GM19025 (cell line): ENCODE measurements around the gene IGF1R.

Experiments used
- ATAC-seq: cut with Tn5 transposase; IDR thresholded peaks from one replicate; pipeline ENCODE4 v1.9.1; 2021; ENCODE audit warnings: mild to moderate bottlenecking, low read depth, moderate library complexity; ENCODE audit not compliant: unreplicated experiment

Gene IGF1R

DNA sequence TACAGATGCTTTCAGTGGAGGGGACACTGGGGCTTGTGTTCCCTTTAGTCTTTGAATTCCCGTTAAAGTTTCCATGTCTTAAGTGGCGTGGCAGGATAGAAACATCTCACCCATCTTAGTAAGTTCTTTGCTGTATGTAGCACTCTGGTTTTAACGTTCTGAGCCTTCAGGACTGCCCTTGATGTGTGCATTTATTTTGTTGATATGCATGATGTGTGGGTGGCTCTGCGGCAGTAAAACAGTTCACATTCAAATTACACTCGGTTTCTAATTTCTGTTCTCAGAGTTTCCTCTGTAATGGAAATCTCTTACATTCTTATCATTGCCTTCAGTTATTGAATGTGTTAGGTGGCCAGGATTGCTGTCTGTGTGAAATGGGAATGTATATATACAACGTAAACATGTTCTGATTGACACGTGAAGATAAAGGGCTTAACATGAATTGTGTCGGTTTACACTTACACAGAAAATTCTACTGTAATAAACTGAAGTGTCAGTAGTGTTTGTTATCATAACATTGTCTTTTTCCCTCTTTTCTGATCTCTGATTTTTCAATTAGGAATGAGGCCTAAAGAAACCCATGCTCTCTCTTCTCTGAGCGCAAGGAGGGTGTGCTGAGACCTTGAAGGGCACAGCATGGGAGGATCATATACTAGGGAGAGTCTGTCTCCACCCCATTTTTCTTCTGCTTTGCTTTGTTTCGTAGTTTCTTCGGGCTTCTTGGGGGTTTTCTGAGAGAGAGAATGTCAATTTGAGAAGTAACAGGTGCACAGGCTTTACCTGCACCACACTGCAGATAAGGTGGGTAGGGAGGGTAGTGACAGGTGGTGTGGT, 51.5 kb downstream of the IGF1R start:
- ATAC-seq, result no peak

DNA sequence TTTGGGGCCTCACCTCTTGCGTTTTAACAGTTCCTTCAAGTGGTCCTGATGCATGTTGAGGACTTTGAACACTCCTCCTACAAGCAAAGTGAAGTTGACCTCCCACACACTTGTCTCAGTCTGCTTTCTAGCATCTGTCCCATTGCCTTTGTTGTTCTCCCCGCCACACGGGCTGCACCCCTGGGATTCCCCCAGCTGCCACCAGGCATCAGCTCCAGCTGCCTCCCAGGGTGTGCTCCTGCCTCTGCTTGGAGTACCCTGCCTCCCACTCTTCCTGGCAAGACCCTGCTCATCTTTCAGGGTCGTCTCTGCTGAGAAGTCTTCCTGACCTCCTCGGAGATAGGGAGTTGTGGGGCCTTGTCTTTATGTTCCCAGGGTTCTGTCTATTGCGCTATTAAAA, 52.2 kb downstream of the IGF1R start:
- ATAC-seq, result no peak

- ATAC-seq, result no peak
Measured at GRCh38 chr15:98703126-98703685, 54.9 kb downstream of the IGF1R start.

- no peak for ATAC-seq
Measured at GRCh38 chr15:98705070-98705469, 56.7 kb downstream of the IGF1R start.

- ATAC-seq, result no peak
Measured at GRCh38 chr15:98706387-98706786, 58.0 kb downstream of the IGF1R start.

DNA sequence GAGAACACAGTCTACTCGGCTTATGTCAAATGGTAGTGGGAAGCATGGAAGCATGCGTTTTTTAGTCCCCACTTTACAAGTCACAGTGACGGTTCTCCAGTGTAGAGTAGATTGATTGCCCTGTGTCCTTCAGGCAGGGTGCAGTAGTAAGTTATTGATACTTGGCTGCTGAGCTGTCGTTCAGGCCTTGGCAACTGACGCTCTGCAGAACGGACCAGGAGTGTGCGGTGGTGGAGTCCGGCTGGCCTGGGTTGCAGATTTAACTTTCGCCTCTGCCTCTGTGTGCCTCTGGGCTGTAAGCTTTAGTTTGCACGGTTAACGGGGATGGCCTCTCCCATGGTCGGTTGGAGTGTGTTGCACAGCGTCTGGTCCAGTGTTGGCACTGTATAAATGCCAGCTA, 58.6 kb downstream of the IGF1R start:
- no peak for ATAC-seq

GRCh38 chr15:98708037-98708590, 59.8 kb downstream of the IGF1R start:
- no peak for ATAC-seq

- ATAC-seq, result no peak
Measured at GRCh38 chr15:98711810-98712209, 63.5 kb downstream of the IGF1R start.

GRCh38 chr15:98712845-98713584, 64.7 kb downstream of the IGF1R start:
- no peak for ATAC-seq

DNA sequence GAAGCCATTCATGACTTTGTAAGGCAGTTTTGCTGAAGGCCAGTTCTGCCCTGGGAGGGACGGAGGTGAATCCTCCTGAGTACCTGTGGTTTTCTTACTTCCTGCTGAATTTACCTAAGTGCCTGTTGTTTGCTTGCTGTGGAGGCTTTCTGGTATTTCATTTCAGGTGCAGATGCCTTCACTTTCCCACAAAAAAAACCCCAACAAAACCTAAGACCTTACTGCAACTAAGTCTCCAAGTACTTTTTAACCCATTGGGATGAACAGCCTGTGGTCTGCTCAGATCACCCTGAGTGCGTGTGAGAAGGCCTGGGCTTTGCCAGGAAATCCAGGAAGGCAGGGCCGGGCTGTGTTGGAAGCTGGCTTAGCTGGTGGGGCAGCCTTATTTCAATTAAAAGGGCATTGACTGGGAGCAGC, 65.3 kb downstream of the IGF1R start:
- ATAC-seq, result no peak

DNA sequence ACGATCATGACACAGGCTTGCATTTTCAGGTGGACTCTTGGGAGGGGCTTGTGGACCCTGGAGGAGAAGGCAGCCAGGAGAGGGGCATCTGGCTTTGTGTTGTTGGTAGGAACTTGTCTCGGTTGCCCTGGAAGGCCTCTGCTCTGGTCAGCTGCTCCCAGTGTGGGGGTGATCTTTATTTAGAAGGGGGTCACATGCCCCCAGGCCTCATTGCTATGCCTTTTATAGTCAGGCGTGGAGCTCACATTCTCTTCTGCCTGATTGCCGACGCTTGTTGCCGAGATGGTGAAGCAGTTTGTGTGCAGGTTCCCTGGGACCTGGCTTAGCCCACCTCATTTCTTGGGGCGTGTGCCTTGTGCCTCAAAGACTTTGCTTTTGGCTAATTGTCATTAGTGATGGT, 66.6 kb downstream of the IGF1R start:
- no peak for ATAC-seq

DNA sequence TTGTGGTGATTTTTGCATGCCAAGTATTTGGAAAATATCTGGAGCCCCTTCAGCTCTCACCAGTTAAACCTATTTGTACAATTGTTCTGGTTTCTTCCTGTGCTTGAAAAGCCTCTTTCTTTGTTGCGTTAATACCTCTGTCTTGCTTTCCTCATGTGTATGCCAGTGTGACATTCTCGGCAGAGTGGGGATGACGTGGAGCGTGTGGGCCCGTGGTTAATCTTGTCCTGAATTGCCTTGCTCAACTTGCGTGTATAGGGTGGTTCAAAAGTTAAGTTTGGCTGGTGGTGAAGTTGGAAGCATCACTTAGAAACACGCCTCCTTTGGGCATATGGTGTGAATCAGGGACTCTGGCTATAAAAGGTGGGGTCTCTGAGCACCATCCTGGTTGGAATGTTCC, 67.1 kb downstream of the IGF1R start:
- ATAC-seq, result no peak

GRCh38 chr15:98715890-98716443, 67.6 kb downstream of the IGF1R start:
- no peak for ATAC-seq

DNA sequence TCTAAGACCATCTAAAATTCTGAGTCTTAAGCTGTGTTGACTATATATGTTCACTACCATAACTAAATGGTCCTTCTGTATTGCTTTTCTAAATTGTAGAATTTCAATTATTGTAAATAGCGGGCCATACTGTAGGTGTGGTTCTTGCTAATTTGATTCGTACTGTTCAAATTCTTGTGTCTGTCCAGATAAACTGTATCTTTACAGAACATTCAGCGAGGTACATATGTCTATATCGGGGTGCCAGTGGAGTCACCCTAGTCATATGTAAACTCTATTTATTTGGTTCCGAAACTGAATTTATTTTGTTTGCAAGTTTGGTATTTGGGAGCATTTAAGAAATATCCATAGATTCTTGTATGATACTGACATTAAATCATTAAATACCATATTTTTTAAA, 69.0 kb downstream of the IGF1R start:
- no peak for ATAC-seq

DNA sequence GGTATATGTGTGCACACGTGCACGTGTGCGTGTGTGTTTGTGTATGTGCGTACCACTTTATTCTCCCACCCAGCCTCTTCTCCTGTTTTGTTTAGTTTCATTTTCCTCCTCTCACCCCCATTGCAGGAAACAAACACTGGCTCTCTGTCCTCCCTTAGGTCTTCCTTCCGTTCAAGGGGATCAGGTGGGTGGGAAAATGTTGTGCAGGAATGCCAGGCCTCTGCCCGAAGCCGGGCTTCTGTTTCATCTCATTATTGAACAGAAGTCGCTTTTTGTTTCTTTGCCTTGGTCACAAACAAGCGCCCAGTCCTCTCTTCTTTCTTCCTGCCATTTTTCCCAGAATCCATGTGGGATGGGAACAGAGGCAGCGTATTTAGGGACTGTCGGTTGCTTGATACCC, 69.6 kb downstream of the IGF1R start:
- no peak for ATAC-seq

DNA sequence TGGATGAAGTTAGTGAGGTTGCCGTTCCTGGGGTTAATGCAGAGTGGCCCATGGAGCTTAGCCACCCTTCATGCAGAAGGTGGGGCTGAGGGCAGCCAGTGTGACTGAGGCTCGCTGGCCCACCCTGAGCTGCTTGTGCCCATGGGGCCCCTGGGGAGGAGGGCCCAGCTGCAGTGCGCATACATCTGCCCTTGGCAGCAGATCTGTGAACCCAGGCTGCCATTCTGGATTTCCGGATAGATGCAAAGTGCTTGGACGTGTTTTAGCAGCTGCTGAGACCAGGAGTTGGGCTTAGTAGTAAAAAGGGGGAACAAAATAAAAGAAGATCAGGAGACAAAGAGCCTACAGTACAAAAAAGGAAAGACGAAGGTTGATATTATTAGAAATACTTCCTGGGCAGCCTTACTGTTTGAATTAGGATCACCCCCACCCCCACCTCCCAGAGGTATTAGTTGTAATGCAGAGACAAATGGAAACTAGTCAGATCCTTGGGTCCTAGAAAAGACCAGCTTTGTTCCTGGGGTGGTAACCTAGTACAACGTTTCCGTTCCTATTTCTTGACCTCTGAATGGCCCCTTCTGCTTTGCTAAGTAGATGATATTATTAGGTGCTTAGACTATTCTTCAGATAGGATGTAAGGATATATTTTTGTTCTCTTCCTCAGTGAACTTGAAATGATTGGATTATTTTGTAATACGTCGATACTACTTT, 70.2 kb downstream of the IGF1R start:
- no peak for ATAC-seq

DNA sequence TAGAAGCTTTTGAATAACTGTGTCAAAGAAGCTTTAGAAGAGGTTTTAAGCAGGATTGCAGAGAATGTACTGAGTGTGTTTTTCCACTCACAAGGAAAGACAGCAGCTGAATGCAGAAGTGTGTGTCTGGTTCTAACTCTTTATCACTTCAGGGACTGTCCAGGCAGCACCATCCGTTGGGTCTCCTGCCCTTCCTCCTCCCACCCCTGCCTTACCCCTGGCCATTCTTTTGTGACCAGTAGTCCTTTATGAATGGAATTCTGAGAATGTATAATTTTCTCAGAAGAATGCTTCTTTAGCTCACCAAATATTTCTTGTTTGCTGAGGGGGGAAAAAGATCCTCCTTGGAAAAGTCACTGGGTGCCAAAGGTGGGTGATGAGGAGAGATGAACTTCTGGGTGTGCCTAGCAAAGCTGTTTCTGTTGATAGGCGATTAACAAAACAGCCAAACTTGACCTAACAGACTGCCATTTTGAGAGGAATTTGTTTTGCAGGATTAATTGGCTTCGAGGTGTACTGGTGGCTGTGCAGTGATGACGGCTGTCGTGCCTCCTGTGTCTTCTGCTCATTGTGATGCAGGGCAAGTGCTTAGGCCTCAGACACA, 70.9 kb downstream of the IGF1R start:
- no peak for ATAC-seq

GRCh38 chr15:98720031-98720430, 71.7 kb downstream of the IGF1R start:
- ATAC-seq, result no peak

GRCh38 chr15:98720577-98721565, 72.5 kb downstream of the IGF1R start:
- no peak for ATAC-seq
